Liver (tissue), 9 donors: ENCODE measurements around the gene TRUB1. TPM values are rescaled to one million over a fixed set of nuclear protein-coding genes. Genes with fewer than 3 reads are reported as not detected.

Source experiments
- DNase-seq: peaks from one replicate; pipeline ENCODE4 v3.0.0-alpha.2; 2017; ENCODE audit warnings: low spot score
- H3K27ac ChIP-seq, 2 donors: one replicate each; pipeline ENCODE4 v1.7.0; 2013; ENCODE audit warnings: inconsistent platforms in 2 of 2, low read length in 2 of 2, control low read depth in 1 of 2, low read depth in 1 of 2, mild to moderate bottlenecking in 1 of 2
- H3K27me3 ChIP-seq, 4 donors: one replicate each; pipeline versions ENCODE4 v1.6.1 to v1.7.0; 2013; ENCODE audit warnings: low read length in 3 of 4, inconsistent platforms in 1 of 4, mild to moderate bottlenecking in 1 of 4, moderate library complexity in 1 of 4; ENCODE audit not compliant: control insufficient read depth in 4 of 4, insufficient read depth in 4 of 4
- H3K36me3 ChIP-seq, 4 donors: one replicate each; pipeline versions ENCODE4 v1.6.1 to v1.7.0; 2013; ENCODE audit warnings: low read length in 3 of 4, mild to moderate bottlenecking in 3 of 4, low read depth in 1 of 4, moderate library complexity in 1 of 4; ENCODE audit not compliant: control insufficient read depth in 4 of 4, insufficient read depth in 3 of 4
- H3K4me1 ChIP-seq, 4 donors: one replicate each; pipeline versions ENCODE4 v1.6.1 to v1.7.0; 2013; ENCODE audit warnings: low read length in 3 of 4, mild to moderate bottlenecking in 3 of 4, moderate library complexity in 1 of 4; ENCODE audit not compliant: control insufficient read depth in 4 of 4, insufficient read depth in 4 of 4
- H3K4me3 ChIP-seq, 3 donors: one replicate each; pipeline versions ENCODE4 v1.6.1 to v1.7.0; 2013; ENCODE audit warnings: low read length in 3 of 3, control low read depth in 1 of 3, low read depth in 1 of 3, mild to moderate bottlenecking in 1 of 3
- H3K9ac ChIP-seq, 2 donors: one replicate each; pipeline ENCODE4 v1.7.0; 2013; ENCODE audit warnings: low read length in 2 of 2, mild to moderate bottlenecking in 2 of 2, moderate library complexity in 2 of 2, control low read depth in 1 of 2, low read depth in 1 of 2
- H3K9me3 ChIP-seq, 4 donors: one replicate each; pipeline versions ENCODE4 v1.6.1 to v1.7.0; 2013; ENCODE audit warnings: low read length in 3 of 4; ENCODE audit not compliant: control insufficient read depth in 4 of 4
- EGR1 ChIP-seq, 2 donors: IDR thresholded peaks; 2 replicates each; pipeline ENCODE4 v1.6.1; 2016 to 2018; ENCODE audit warnings: antibody characterized with exemption in 2 of 2, low read depth in 2 of 2
- FOXA1 ChIP-seq: IDR thresholded peaks from 2 replicates; pipeline ENCODE4 v1.6.1; 2016; ENCODE audit warnings: antibody characterized with exemption
- FOXA2 ChIP-seq: IDR thresholded peaks from 2 replicates; pipeline ENCODE4 v1.6.1; 2016; ENCODE audit warnings: antibody characterized with exemption
- GABPA ChIP-seq, 2 donors: IDR thresholded peaks in 1 of 2; conservative IDR thresholded peaks in 1 of 2; 2 replicates each; pipeline ENCODE4 v1.6.1; 2016; ENCODE audit warnings: antibody characterized with exemption in 2 of 2, mild to moderate bottlenecking in 1 of 2, moderate library complexity in 1 of 2
- HNF4A ChIP-seq, 2 donors: conservative IDR thresholded peaks; 2 replicates each; pipeline ENCODE4 v1.6.1; 2016; ENCODE audit warnings: antibody characterized with exemption in 2 of 2, mild to moderate bottlenecking in 2 of 2
- HNF4G ChIP-seq: IDR thresholded peaks from 2 replicates; pipeline ENCODE4 v1.6.1; 2016; ENCODE audit warnings: antibody characterized with exemption
- JUND ChIP-seq, 2 donors: IDR thresholded peaks; 2 replicates each; pipeline ENCODE4 v1.6.1; 2016; ENCODE audit warnings: antibody characterized with exemption in 2 of 2
- NR2F2 ChIP-seq: IDR thresholded peaks from 2 replicates; pipeline ENCODE4 v1.6.1; 2016; ENCODE audit warnings: antibody characterized with exemption
- RAD21 ChIP-seq, 2 donors: IDR thresholded peaks; 2 replicates each; pipeline ENCODE4 v1.6.1; 2016; ENCODE audit warnings: antibody characterized with exemption in 2 of 2, mild to moderate bottlenecking in 2 of 2
- RXRA ChIP-seq, 2 donors: IDR thresholded peaks; 2 replicates each; pipeline ENCODE4 v1.6.1; 2017 to 2018; ENCODE audit warnings: antibody characterized with exemption in 2 of 2, mild to moderate bottlenecking in 1 of 2
- SP1 ChIP-seq: IDR thresholded peaks from 2 replicates; pipeline ENCODE4 v1.6.1; 2018; ENCODE audit warnings: antibody characterized with exemption, mild to moderate bottlenecking
- TAF1 ChIP-seq: conservative IDR thresholded peaks from 2 replicates; pipeline ENCODE4 v1.6.1; 2016; ENCODE audit warnings: antibody characterized with exemption, mild to moderate bottlenecking
- YY1 ChIP-seq: IDR thresholded peaks from 2 replicates; pipeline ENCODE4 v1.6.1; 2016; ENCODE audit warnings: antibody characterized with exemption, mild to moderate bottlenecking
- WGBS: extraction: QIAGEN DNeasy Blood & Tissue Kit; methylation state at CpG from one replicate; pipeline ENCODE4 v1.1.7; 2013; 5-methylcytosine and 5-hydroxymethylcytosine counted together
- polyA plus RNA-seq, 2 donors: library from polyadenylated mRNA; stranded (reverse) in 1 of 2; unstranded in 1 of 2; fragments of 200-250 nt in 1 of 2; fragments of >200 nt in 1 of 2; fragmentation: Nextera tagmentation in 1 of 2; extraction: Ambion mirVana in 1 of 2; gene quantifications; one replicate each; pipeline versions ENCODE4 v1.2.1 to v1.2.3, GENCODE V29; 2013 to 2015
- total RNA-seq, 2 donors: library from RNA; depleted of rRNA; stranded (reverse); fragments of >200 nt; gene quantifications; one replicate each; pipeline ENCODE4 v1.2.3, GENCODE V29; 2014
- TF ChIP-seq, protein P1 (sequence below): IDR thresholded peaks from 2 replicates; pipeline ENCODE4 v1.6.1; 2016; ENCODE audit warnings: antibody characterized with exemption, mild to moderate bottlenecking
- TF ChIP-seq, protein P2 (sequence below): IDR thresholded peaks from 2 replicates; pipeline ENCODE4 v1.6.1; 2016; ENCODE audit warnings: antibody characterized with exemption
- TF ChIP-seq, protein P3 (sequence below): IDR thresholded peaks from 2 replicates; pipeline ENCODE4 v1.6.1; 2016; ENCODE audit warnings: antibody characterized with exemption
- TF ChIP-seq, protein P4 (sequence below): fragments of 150-350 bp; IDR thresholded peaks from 2 replicates; pipeline ENCODE4 v1.5.1; 2017; ENCODE audit warnings: improper control_type of control experiment, low read depth, low read length; ENCODE audit not compliant: missing input control
- TF ChIP-seq, protein P5 (sequence below): IDR thresholded peaks from 2 replicates; pipeline ENCODE4 v1.6.1; 2016; ENCODE audit warnings: antibody characterized with exemption
- donor health status: healthy.
- donor health status: healthy.
- donor health status: healthy.
- donor health status: healthy.
- donor health status: healthy.

The TRUB1 gene
- total and polyA plus RNA-seq, 4 donors = 6.1 to 14.1 (median 8.3) TPM

DNA sequence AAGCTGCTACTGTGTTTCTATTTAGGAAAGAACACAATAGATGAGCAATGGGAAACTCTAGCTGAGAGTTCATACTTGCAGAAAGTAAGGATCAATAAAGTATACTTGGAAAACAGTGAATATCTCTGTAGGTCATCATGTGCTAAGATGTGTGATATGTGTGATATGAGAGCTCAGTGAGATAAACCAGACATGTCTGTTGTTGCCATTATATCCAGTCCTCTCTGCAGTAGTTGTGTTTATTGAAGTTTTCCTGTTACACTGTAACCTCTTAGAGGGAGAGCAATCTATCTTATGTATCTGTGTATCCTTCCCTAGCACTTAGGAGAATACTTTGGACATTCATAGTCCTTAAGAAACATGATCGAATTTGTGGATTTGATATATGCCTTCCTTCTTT, 19.1 kb downstream of the TRUB1 start:
- Histone ChIP-seq H3K4me1 (no peaks in the 10 kb centered on the region), H3K27me3 (no peaks in the 10 kb centered on the region), H3K9ac (no peak overlapping the region), H3K27ac (no peak overlapping the region), H3K36me3 (peaks cover 4 to 9% (median 6%) of the 10 kb centered on the region in 4 donors), H3K9me3 (no peaks in the 10 kb centered on the region), H3K4me3 (no peak overlapping the region)
- 88% methylated on average over 1 of the region's 1 CpG for WGBS
- TF ChIP-seq, protein P1, sequence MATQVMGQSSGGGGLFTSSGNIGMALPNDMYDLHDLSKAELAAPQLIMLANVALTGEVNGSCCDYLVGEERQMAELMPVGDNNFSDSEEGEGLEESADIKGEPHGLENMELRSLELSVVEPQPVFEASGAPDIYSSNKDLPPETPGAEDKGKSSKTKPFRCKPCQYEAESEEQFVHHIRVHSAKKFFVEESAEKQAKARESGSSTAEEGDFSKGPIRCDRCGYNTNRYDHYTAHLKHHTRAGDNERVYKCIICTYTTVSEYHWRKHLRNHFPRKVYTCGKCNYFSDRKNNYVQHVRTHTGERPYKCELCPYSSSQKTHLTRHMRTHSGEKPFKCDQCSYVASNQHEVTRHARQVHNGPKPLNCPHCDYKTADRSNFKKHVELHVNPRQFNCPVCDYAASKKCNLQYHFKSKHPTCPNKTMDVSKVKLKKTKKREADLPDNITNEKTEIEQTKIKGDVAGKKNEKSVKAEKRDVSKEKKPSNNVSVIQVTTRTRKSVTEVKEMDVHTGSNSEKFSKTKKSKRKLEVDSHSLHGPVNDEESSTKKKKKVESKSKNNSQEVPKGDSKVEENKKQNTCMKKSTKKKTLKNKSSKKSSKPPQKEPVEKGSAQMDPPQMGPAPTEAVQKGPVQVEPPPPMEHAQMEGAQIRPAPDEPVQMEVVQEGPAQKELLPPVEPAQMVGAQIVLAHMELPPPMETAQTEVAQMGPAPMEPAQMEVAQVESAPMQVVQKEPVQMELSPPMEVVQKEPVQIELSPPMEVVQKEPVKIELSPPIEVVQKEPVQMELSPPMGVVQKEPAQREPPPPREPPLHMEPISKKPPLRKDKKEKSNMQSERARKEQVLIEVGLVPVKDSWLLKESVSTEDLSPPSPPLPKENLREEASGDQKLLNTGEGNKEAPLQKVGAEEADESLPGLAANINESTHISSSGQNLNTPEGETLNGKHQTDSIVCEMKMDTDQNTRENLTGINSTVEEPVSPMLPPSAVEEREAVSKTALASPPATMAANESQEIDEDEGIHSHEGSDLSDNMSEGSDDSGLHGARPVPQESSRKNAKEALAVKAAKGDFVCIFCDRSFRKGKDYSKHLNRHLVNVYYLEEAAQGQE = no peak
- TF ChIP-seq, protein P2, sequence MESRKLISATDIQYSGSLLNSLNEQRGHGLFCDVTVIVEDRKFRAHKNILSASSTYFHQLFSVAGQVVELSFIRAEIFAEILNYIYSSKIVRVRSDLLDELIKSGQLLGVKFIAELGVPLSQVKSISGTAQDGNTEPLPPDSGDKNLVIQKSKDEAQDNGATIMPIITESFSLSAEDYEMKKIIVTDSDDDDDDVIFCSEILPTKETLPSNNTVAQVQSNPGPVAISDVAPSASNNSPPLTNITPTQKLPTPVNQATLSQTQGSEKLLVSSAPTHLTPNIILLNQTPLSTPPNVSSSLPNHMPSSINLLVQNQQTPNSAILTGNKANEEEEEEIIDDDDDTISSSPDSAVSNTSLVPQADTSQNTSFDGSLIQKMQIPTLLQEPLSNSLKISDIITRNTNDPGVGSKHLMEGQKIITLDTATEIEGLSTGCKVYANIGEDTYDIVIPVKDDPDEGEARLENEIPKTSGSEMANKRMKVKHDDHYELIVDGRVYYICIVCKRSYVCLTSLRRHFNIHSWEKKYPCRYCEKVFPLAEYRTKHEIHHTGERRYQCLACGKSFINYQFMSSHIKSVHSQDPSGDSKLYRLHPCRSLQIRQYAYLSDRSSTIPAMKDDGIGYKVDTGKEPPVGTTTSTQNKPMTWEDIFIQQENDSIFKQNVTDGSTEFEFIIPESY = no peak
- no peak for TF ChIP-seq YY1
- TF ChIP-seq, protein P3, sequence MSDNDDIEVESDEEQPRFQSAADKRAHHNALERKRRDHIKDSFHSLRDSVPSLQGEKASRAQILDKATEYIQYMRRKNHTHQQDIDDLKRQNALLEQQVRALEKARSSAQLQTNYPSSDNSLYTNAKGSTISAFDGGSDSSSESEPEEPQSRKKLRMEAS = no peak
- no peak for TF ChIP-seq RAD21 (IDR thresholded peaks at IDR 0.05)
- TF ChIP-seq NR2F2 = no peak
- no peak for DNase-seq

DNA sequence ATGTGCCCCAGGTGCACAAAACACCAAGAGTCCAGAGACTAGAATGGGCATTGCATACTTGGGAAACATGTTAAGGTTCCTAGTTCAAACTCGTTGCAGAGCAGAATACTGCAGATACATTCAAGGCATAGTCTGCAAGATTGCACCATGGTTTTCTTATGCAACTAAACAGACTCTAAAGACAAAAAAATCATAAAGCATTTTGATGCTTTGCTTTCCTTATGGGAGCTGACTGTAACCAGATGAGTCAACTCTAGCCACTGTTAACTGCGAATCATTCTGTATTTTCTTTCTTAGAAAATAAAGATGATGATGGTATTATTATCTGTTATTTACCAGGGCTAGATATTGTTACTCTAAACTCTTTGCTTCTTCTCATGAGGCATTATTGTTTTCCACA, 19.7 kb downstream of the TRUB1 start:
- TF ChIP-seq, protein P2 = no peak
- TF ChIP-seq NR2F2 (no peak), FOXA1 (no peak), EGR1 (IDR thresholded peaks at IDR 0.05; ENCODE audit: low read depth in 2 of 2) (no peak), GABPA (IDR thresholded peaks at IDR 0.05 in 1 of 2, conservative IDR thresholded peaks at IDR 0.05 in 1 of 2) (no peak), RXRA (IDR thresholded peaks at IDR 0.05) (no peak), HNF4G (no peak), SP1 (no peak), JUND (IDR thresholded peaks at IDR 0.05) (no peak), YY1 (no peak), FOXA2 (no peak), TAF1 (no peak), HNF4A (conservative IDR thresholded peaks at IDR 0.05) (no peak), RAD21 (IDR thresholded peaks at IDR 0.05) (no peak)
- TF ChIP-seq, protein P3 = no peak
- TF ChIP-seq, protein P1 = no peak
- TF ChIP-seq, protein P4, sequence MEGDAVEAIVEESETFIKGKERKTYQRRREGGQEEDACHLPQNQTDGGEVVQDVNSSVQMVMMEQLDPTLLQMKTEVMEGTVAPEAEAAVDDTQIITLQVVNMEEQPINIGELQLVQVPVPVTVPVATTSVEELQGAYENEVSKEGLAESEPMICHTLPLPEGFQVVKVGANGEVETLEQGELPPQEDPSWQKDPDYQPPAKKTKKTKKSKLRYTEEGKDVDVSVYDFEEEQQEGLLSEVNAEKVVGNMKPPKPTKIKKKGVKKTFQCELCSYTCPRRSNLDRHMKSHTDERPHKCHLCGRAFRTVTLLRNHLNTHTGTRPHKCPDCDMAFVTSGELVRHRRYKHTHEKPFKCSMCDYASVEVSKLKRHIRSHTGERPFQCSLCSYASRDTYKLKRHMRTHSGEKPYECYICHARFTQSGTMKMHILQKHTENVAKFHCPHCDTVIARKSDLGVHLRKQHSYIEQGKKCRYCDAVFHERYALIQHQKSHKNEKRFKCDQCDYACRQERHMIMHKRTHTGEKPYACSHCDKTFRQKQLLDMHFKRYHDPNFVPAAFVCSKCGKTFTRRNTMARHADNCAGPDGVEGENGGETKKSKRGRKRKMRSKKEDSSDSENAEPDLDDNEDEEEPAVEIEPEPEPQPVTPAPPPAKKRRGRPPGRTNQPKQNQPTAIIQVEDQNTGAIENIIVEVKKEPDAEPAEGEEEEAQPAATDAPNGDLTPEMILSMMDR = no peak
- TF ChIP-seq, protein P5, sequence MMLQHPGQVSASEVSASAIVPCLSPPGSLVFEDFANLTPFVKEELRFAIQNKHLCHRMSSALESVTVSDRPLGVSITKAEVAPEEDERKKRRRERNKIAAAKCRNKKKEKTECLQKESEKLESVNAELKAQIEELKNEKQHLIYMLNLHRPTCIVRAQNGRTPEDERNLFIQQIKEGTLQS = no peak
- DNase-seq = no peak
- Histone ChIP-seq H3K4me3 (no peak overlapping the region), H3K36me3 (peaks cover 3 to 10% (median 9%) of the 10 kb centered on the region in 4 donors), H3K9me3 (no peaks in the 10 kb centered on the region), H3K9ac (no peak overlapping the region), H3K27ac (no peak overlapping the region), H3K4me1 (no peaks in the 10 kb centered on the region), H3K27me3 (no peaks in the 10 kb centered on the region)
- WGBS = 89% methylated on average over 2 of the region's 2 CpGs
